Measurements from ENCODE around the gene UNC119.

UNC119 gene

DNA sequence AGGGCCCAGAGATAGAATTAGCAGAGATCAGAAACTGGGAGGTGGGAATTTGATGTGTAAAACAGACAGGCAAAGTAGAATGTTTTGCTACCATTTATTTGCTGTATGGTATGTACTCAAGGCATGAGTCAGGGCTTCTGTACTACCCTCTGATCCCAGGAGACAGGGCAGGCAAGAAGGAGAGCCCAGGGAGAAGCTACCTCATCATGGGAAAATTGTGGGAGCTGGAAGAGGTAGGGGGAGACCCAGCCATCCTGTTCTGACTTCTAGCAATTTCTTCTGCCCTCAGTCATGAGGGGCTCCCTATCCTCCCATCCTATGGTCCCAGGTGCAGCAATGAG lies 20.6 kb upstream of the UNC119 start:
- DNase-seq (ENCODE audit: low read depth) = no peak

GRCh38 chr17:28572259-28573039 lies 20.0 kb upstream of the UNC119 start:
- DNase-seq (ENCODE audit: low read depth) = no peak

DNA sequence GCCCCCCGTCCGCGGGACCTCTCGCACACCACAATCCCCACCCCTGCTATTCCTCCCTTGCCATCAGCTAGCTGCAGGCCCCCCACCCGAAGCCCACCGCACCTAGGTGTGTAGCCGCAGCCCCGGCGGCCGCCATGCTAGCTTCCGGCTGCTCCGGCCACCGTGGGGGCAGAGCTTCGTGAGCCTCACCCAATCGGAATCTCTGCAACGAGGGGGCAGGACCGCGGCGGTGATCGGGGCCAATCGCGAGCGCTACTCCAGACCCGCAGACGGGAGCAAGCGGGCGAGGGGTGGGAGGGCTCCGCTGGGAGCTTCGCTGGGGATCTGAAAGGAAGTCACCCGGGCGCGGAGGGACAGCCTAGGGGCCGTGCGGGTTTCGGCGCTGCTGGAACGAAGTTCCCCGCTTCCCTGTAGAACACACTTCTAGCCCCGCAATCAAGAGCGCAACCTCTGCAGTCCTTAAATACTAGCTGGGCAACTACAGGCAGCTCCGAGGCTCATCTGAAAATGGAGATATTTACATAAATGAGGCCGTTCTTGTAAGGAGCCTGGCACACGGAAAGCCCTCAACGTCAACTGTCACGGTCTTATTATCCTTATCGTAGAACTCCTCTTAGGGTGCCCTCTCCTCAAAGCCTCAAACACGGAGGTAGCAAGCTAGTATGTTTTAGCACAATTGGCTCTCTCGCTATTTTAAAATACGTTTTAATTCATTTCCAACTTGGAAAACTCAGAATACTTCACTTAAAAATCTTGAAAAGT lies 19.1 kb upstream of the UNC119 start, which contains the start of gene PIGS:
TSS of gene PIGS (minus strand) at position 164 of the 762 bp plus-strand sequence. CDS start at position 136, 28 bp downstream.
- peak; percentile 79 for DNase-seq (ENCODE audit: low read depth)

GRCh38 chr17:28570716-28571360 lies 18.4 kb upstream of the UNC119 start:
- peak; percentile 22 for DNase-seq (ENCODE audit: low read depth)

- no peak for DNase-seq (ENCODE audit: low read depth)
Measured at GRCh38 chr17:28569446-28569845, 17.0 kb upstream of the UNC119 start.

- no peak for DNase-seq (ENCODE audit: low read depth)
Measured at GRCh38 chr17:28567604-28568003, 15.2 kb upstream of the UNC119 start.

DNA sequence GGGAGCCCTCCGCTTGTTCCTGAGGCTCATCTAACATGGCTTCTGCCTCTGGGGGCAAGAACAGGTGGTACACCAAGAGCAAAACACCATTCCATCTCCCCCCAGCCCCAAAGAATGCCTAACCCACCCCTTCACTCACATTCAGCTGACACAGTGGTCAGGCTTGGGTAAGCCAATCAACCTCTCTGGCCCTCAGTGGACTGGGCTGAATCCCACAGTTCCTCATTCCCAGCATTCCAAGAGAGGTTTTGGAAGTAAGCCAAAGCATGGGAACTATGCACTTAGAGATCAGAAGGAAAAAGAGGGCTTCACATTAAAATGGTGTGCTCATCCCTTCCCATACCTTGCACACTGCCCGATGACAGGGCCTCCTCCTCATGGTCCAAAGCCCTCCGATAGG lies 11.1 kb upstream of the UNC119 start:
- DNase-seq (ENCODE audit: low read depth) = no peak

- no peak for DNase-seq (ENCODE audit: low read depth)
Measured at GRCh38 chr17:28555022-28555421, 2.6 kb upstream of the UNC119 start.

- DNase-seq (ENCODE audit: low read depth) = no peak
Measured at GRCh38 chr17:28554565-28554964, 2.1 kb upstream of the UNC119 start.

DNA sequence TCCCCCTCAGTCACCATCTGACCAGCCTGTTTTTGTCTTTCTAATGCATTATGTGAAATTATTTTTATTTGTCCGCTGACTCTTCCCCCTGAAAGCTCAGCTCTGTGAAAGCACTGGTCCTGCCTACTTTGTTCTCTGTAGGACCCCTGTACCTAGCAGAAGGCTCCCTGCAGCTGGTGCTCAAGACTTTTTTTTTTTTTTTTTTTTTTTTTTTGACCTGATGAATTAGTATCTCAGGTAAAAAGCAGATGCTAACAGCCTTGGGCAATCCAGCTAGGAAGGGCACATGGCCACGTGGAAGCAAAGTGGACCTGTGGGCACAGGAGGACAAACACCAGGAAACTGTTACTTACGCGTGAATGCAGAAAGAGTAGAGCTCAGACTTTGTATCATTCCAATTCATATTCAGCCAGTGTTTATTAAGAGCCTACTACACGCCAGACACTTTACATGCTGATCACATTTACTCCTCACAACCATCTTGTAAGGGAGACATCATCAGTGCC lies 629 bp upstream of the UNC119 start:
- no peak for DNase-seq (ENCODE audit: low read depth)

DNA sequence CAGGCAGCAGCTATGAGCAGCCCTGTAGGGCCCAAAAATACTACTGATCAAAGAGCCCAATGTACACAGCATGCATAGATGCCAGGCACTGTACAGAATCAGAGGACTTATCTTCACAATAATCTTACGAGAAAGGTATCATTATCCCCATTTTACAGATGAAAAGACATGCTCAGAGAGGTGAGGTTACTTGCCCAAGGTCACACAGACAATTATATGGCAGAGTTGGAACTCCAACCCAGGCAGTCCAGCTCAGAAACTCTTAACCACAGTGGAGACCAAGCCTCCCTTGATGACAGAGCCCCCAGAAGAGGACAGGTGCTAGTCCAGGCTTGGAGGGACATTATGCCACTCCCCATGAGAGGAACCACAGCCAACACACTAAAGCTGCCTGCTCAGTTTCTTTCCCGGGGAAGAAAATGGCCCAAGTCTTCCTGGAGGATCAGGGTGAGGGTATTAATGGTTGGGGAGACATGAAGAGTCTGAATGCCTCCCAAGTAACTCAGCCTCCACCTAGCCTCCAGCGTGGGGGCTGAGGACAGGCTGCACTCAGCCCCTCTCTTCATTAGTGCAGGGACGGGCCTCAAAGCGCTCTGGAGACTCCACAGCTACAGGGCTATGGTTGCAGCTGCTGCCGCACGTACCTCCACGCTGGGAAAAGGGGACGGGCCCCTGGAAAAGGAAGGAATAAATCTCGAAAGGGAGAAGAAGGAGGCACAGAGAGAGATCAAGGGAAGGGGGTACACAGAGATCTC lies 826 bp downstream of the UNC119 start:
- DNase-seq (ENCODE audit: low read depth) = no peak

GRCh38 chr17:28550858-28551257 lies 1.6 kb downstream of the UNC119 start:
- DNase-seq (ENCODE audit: low read depth) = no peak

DNA sequence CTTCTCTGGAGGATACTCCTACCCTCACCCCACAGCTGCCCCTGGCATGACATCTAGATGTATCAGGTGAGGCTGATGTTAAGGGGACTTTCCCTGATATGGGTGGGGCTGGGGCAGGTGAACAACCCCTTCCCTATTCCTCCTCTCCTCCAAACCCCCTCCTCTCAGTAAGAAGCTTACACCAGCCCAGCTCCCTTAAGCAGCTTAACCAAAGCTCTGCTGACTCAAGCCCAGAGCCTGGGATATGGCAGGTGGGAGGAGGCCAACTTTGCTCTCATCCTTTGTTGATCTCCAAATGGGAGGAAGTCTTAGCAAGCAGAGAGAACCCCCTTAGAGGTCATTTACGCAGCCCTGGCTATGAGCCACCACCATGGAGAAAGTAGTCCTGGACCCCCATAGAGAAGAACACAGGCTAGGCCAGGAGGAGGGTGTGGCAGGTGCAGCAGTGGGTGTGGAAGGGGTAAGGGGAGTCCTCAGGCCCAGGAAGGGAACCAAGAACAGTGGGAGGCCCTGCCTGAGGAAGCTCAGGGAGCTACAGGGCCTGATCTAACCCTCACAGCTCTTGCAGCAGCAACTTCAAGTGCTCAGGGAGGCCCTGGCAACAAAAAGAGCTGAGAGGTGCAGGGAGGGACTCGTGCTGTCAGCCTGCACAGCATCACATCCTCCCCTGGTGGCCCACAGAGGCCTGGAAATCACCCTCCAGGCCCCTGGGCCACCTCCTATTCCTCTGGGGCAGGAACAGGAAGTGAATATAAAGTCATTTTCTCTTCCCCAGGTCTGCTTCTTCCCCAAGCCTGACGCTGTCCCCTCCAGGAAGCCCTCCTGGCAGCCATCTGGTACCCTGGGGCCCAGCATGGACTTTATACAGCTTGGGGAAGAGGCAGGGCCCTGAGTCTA lies 2.9 kb downstream of the UNC119 start:
- DNase-seq (ENCODE audit: low read depth) = peak; percentile 9

- DNase-seq (ENCODE audit: low read depth) = no peak
Measured at GRCh38 chr17:28548417-28549130, 3.9 kb downstream of the UNC119 start.

DNA sequence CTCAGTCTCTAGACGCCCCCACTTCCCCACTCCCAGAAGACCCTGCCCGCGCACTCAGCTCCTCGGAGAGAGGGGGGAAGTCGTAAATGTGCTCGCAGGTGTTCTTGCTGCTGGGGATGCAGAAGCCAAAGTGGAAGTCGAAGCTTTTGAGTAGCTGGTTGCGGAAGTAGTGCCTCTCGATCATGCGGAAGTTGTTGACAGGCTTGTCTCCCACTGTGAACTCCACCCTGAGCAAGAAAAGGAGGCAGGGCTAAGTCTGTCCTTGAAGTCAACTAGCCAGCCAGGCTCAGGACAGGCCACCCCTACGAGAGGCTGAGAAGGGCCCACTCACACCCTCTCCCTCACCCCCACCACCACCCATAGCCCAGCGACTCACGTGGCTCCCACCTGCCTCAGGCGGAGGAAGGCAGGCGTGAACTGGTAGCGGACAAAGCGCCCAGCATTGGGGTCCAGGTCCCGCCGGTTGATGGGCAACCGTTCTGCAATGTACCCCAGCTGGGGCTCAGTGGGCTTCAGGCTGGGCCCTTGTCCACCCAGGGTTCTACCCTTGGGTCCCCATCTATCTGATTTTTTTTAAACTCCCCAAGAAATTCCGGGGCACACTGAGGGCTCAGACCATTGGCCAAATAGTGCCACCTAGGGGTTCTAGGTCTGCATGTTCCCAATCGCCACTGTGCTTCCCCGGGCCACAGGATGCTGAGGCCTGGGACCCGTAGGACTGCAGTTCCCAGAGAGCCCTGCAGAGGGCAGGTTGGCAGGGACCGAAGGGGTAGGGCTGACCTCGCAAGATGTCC lies 4.6 kb downstream of the UNC119 start:
- DNase-seq (ENCODE audit: low read depth) = peak; percentile 10

DNA sequence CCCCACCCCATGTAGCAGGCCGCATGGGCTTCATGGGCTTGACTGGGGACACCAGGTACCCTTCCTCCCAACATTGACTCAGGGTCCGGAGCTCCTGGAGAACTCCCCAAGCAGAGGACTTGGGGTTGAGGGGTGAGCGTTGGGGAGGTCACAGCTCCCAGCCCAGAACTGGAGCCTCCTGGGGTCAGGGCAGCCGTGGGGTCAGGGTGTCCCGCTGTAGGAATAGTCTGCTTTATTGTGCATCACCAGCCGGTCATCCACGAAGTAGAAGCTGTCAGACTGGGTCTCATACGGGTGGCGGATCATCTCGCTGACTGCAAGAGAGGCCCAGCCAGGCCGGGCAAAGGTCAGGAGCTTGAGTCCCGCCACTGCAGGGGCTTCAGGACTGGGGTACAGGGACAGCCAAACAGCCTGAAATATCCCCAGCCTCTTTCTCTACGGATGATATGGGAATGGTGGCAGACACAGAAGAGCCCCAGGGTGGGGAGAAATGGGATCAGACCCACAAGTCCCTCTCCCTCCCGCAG lies 5.3 kb downstream of the UNC119 start:
- no peak for DNase-seq (ENCODE audit: low read depth)

GRCh38 chr17:28545787-28546415 lies 6.5 kb downstream of the UNC119 start:
- DNase-seq (ENCODE audit: low read depth) = no peak

- no peak for DNase-seq (ENCODE audit: low read depth)
Measured at GRCh38 chr17:28545141-28545503, 7.3 kb downstream of the UNC119 start.

Measured in stimulated activated CD8-positive, alpha-beta memory T cell treated with anti-CD3 and anti-CD28 coated beads, Interleukin-12 subunit alpha, Interleukin-12 subunit beta, amount 100 ng/mL, for 4 hours (primary cell).